GM19468 (cell line): ENCODE results near the gene RPRD1B.

Experiments used
- ATAC-seq: cut with Tn5 transposase; IDR thresholded peaks from one replicate; pipeline ENCODE4 v1.9.1; 2021; ENCODE audit warnings: mild to moderate bottlenecking, moderate library complexity, moderate number of reproducible peaks; ENCODE audit not compliant: unreplicated experiment; ENCODE audit errors: extremely low read depth

RPRD1B gene

DNA sequence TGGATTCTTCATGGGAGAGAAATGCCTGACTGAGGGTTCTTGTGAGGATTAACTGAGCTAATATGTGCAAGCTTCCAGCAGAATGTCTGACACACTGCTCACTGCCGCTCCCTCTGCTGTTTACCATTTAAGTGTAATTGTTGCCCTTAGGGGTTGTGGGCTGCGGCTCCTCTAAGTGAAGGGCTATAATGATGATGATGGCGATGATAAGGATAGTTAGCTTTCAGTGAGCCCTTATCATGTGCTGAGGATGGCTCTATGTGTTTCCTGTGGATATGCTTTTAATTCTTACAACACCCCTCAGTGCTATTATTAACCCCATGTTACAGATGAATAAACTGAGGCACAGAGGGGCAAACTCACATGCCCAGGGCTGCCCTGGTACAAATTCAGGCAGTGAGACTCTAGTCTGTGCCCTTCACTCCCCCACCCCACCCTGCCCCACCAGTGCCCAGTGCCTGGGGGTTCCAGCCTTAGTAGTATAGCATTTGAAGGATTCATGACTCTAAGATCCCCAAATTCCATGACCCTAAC, 98.1 kb downstream of the RPRD1B start:
- ATAC-seq = no peak

DNA sequence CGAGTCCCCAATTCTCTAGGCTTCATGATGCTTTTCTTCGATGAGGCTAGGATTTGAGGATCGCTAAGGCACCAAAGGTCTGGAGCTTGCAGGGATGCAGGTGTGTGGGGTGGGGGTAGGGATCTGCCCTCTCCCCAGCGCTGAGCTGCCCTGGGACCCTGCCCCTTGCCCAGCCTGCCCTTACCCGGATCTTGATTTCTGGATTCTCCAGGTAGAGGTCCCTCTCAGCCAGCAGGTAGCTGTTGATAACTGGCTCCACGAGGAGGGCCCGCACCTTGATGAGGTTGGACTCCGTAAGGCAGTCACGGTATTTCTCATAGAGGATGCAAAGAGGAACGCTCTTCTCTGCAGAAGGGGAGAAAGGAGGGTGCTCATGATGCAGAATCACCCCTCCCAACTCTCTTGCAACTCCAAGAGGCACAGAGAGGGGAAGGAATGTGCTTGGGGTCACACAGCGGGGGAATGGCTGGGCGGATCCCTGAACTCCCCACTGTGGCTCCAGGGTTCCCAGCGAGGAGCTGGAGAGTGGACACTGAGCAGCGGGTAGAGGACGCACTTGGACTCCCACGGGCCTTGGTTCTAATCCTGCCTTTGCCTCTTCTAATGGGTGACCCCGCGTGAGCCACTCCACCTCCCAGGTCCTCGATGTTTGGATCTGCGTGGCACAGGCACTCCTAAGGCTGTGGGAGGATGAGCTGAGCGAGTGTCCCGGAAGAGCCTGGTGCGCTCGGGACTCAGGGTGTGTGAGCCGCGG, 98.8 kb downstream of the RPRD1B start:
- ATAC-seq = no peak

DNA sequence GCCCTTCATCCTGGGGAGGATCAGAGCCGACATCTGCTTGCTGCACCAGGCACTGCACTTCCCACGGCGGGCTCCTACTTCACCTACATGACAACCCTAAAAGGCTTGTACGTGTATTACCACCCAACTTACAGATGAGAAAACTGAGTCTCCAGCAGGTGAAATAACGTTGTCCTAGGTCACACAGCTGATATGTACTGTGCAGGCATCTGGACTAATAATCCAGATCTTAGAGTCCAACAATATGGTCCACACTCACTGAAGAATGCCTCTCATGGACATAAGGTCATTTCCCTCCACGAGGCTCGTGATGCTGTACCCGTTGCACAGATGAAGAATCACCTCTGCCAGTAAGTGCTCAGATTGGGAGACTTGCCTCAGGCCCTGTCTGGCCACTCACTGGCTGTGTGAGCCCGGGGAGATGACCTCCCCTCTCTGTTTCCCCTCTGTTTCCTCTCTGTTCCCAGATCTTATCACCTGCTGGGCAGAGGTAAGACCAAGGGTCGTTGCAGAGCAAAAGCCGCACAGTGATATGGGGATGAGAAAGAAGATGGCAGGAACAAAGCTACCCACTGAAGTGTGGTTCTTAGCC, 99.5 kb downstream of the RPRD1B start:
- ATAC-seq = no peak

DNA sequence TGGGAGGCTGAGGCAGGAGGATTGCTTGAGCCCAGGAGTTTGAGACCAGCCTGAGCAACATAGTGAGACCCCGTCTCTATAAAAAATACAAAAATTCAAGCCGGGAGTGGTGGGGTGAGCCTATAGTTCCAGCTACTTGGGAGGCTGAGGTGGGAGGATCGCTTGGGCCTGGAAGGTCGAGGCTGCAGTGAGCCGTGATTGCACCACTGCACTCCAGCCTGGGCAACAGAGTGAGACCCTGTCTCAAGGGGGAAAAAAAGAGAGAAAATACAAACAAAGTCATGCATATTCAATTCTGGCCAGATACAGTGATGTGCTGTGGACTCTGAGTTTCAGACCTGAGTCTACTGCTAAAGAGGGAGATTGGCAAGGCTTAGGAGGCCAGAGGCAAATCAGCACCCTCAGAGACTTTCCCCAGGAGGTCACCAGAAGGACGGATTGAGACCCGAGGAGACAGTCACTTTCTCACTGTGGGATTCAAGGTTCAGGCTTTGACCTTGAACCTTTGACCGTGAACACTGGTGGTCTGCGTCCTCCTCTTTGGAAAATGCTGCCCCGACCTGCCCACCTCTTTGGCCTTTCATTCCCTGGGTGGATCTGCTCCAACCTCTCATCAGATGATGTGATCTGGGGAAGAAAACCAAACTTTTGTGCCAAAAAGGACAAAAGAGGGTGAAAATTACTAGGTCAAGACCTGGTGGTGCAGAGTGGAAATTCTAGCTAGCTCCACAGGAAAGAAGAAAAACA, 100.3 kb downstream of the RPRD1B start:
- no peak for ATAC-seq

DNA sequence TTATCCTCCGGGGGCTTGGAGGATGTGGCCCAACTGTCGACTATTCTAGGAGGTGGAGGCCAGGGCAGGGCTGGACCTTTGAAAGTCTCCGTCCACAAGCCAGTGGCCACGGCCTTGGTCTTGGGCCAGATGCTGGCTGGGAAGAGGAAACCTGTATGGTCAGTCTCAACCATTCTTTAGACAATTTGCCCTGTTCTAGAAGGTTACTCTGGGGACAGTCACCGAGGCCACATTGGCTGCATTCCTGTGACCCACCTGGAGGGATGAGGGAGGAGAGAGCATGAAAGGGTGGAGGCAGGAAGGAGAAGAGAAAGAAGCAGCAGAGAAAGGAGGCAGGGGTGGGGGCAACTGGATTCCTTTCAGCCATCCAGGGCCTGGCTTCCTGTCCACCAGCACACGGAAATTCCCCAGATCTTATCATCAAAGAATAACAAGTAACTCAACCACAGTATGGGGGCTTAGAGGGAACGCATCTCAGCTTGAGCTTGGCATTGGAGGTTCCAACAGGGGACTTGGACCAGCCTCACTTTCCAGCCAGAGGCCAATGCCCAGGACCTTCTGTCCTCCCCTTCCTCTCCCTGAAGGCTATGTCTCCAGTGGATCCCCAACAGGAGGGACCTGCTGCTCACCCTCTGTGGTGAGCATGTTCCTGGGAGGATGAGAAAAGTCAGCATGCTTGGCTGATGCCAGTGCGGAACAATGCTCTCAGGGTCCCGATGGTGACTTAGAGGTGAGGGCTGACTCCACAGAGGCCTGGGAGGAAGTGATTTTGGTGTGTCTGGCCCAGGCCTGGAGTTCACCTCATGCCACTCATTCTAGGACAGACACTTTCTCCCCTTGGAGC, 101.1 kb downstream of the RPRD1B start:
- no peak for ATAC-seq

DNA sequence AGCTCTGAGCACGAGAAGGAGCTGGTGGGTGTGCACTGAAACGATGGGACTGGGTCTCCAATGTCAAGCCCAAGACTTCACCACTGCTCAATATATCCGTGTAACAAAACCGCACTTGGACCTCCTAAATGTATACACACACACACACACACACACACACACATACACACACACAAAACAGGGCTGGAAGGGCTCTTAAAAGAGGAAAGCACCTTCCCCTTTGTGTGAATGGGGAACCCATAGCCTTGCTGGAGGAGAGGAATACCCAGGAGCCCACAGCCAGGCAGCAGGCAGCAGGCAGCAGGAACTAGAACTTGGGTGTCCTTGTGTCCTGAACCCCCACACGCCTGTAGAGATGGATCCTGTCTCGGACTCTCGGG, 101.7 kb downstream of the RPRD1B start:
- ATAC-seq = no peak

DNA sequence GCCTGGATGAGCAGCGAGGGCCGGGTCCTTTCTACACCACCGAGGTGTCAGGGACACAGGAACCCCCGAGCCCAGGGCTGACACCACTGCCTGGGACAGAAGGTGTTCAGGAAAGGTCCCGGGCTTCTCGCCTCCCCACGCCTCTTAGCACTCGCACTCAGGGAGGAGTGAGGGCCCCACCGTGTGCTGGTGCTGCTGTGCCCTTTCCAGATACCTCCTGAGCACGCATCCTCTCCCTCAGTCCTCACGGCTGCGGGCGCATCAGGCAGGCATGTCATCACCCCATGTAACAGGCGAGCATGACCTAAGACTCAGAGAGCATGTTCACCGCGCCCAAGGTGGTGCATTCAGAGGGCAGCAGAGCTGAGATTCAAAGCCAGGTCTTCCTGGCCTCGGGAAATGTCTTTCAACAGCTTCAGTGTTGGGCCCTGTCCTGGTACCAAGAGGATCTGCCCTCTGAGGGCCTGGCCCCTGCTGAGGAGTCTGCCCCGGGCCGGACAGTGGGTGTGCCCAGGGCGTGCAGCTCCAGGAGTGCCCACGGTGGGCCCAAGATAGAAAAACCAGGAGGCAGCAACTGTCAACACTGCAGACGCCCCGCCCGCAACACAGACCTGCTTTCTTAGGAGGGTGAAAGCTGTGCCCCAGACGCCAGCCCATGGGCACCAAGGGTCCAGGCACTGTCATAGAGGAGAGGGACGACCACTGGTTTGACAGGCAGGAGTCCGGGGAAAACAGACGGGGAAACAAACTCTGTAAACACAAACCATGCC, 102.3 kb downstream of the RPRD1B start:
- ATAC-seq = no peak

DNA sequence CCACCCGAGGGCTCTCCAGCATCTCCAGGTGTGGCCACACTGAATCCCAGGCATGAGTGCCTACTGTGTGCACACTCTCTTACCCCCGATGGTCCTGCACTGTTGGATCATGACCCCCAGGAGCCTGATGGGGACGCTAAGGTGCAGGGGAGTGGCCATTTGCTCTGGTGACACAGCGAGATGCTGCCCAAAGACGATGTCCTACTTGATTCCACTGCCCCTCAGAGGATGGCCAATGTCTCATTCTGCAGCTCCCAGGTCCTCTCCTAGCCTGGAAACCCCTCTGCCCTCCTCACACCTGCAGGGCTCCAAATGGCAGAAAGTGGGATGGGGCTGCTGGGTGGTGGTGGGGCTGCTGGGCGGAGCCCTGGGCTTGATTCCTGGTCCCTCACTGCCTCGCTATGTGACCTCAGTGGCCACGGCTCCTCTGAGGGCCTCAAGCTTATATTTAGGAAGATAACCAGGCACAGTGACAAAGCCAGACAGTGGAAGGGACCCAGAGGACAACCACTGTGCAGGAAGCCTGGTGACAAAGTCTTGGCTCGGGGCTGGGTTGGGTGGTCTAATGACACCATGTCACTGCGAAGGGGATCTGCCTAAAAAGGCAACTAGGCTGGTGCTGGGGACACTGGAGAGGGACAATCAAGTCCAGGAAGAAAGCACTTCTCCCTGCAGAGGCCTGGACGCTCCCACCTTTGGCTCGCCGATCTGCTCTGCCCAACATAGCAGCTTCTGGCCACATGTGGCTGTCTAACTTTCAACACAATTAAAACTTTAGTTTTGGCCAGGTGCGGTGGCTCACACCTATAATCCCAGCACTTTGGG, 103.1 kb downstream of the RPRD1B start:
- no peak for ATAC-seq

DNA sequence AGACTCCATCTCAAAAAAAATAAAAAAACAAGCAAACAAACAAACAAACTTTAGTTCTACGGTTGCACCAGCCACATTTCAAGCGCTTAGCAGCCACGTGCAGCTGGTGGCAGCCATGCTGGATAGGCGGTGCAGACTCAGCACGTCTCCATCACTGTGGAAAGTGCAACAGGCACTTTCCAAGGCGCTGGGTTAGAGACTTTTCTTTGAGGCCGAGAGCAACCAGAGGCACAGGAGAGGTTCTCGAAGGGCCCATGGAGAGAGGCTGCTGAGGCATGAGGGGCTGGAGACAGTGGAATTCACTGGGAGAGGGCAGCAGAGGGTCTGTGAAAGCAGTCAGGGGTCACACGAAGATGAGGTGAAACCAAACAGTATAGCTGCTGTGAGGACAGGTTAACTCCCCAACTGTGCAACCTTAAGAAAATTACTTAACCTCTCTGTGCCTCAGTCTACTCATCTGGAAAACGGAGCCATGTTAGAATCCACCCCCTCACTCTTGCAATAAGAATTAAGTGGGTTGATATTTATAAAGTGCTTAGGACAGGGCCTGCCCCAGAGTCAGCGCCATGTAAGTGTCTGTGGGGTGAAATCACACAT, 104.0 kb downstream of the RPRD1B start:
- no peak for ATAC-seq

DNA sequence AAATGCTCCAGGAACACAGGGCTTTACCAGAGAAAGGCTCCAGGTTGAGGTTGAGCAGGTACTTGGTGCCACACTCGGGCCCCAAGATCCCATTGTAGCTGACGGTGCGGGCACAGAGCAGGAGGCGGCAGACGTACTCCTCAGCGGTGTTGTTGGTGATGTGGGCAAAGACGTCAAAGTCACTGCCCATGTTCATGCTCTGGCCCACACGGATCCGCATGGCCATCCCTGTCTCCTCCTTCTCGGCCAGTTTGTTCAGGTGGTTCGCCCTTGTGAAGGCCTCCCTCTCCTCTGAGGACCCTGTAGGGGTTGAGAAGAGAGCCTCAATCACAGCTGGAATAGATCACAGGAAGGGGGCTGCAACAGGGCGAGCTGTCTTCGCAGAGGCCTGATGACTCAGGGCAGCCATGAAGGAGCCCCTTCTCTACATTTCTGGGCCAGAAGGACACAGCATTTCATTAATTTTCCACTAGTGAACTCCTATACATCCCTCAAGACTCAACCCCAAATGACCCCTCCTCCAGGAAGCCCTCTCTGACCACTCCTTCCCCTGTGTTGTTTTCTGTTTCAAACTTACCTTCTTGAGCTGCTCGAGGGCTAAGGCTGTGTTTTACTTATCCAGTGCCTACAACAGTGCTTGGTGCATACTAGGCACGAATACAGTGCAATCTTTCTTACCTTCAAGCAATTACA, 104.7 kb downstream of the RPRD1B start:
- no peak for ATAC-seq

DNA sequence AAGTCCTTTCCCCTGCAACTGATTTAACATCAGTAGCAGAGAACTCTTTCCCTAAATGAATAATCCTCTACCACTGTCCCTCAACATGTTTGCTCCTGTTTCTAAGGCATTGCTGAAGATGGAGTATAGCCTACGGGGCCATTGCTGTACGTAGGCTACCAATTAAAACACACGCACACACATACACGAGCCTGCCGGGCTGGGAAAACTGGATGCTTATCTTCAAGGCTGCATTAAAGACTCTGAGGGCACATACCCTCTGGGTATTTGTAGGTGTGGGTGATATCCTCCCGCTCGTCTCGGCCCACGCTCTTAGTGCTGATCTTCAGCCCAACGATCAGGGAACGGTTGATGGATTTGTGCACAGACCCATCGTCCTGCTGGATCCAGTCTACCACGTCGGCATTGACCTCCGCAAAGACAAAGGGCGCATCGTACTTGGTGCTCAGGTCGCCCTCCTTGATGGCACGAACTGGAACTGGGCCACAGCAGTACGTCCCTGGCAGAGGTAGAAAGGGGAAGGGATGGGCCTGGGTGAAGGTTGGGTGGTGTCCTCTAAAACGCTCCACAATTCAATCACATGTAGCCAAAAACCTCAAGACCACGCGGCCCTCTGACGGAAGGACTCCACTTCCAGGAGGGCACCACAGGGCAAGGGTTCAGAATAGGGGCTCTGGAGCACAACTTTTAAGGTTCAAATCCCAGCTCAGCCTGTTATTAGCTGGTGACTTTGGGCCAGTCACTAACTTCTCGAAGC, 105.8 kb downstream of the RPRD1B start:
- no peak for ATAC-seq

DNA sequence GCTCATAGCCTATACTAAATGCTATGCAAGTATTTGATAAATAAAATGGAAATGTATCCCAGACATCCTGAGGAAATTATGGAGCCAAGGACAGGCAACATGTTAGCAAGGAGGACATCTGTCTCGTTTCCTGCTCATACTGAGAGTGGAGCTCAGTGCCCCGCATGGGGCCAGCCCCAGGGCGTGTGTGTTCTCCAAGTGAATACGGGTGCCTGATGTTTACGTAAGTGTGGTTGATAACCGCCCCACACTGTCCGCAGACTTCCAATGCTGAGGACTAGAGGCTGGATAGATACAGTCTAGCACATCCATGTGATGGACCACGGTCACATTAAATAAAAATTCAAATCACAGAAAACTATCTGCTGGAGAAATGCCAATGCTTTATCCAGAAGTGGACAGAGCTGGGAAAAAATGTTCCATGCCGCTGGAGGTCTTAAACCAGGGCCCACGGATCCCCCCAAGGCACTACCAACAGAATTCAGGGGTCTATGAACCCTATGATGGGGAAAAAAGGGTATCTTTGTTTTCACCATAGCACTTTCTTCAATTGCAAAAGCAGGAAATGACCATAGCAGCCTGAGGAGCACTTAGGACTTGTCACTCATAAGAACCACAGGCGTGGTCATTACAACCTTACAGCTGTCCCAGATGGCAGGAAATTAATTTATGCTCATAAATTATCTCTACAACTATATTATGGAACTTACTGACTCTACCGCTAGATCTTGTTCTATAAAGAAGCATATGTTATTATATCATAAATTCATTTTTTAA, 106.6 kb downstream of the RPRD1B start:
- ATAC-seq = no peak

DNA sequence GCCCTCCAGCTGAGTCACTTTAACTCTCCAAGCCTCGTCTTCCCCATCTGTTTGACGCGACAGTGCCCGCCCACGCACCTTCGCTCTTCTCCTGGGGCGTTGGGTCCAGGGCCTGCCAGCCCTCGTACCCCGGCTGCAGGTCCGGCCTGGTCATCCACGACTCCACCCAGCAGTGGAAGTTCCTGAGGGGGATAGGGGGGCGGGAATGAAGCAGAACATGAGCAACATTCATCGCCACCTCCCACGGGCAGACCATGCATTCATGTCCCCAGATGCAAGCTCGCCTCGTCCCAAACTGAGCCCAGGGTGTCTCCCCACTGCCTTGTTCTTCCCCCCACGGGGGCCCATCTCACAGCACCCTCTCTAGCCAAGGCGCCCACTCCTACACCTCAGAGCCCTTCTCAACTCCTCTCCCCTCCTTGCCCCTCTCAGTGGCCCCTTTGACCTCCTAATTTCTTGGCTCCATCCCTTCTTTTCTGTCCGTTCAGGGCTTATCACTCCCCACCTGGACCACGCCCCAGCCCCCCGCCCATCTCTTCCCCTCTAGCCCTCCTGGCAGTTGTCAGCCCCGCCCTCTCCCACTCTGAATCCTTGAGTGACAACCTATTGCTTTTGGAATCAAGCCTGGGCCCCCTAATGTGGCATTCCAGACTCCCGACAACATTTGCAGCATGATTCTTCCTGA, 107.8 kb downstream of the RPRD1B start:
- no peak for ATAC-seq
